ENCODE results near the gene GATA6. TPM values are rescaled to one million over a fixed set of nuclear protein-coding genes. Genes with fewer than 3 reads are reported as not detected.

The GATA6 gene
- total and polyA plus RNA-seq, 2 of the 13 experiments (the other 11 are each of a cell fraction or from before 2014, with no cell fraction given): 0.84 to 3.2 TPM

DNA sequence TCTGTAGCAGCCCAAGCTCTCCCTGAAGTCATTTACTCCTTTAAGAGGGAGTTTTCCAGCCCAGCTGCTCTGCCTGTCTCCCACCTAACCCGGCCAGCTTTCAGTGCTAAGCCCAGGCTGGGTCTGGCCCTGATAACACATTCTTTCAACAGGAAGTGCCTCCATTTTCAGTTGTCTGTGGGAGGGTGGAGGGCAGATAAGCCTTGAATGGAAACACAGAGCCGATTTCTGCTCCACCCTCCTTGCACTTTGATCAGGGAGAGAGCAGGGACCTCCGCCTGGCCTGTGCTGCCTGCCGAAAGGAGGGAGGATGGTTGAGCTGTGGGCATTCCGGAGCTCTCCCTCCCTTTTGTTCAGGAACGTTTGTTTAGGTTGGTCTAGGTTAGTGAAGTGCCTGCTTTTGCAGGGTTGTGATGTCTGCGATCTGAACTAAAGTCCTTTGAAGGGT is 24.8 kb downstream of the GATA6 start (continued):
- TF ChIP-seq, protein P1, sequence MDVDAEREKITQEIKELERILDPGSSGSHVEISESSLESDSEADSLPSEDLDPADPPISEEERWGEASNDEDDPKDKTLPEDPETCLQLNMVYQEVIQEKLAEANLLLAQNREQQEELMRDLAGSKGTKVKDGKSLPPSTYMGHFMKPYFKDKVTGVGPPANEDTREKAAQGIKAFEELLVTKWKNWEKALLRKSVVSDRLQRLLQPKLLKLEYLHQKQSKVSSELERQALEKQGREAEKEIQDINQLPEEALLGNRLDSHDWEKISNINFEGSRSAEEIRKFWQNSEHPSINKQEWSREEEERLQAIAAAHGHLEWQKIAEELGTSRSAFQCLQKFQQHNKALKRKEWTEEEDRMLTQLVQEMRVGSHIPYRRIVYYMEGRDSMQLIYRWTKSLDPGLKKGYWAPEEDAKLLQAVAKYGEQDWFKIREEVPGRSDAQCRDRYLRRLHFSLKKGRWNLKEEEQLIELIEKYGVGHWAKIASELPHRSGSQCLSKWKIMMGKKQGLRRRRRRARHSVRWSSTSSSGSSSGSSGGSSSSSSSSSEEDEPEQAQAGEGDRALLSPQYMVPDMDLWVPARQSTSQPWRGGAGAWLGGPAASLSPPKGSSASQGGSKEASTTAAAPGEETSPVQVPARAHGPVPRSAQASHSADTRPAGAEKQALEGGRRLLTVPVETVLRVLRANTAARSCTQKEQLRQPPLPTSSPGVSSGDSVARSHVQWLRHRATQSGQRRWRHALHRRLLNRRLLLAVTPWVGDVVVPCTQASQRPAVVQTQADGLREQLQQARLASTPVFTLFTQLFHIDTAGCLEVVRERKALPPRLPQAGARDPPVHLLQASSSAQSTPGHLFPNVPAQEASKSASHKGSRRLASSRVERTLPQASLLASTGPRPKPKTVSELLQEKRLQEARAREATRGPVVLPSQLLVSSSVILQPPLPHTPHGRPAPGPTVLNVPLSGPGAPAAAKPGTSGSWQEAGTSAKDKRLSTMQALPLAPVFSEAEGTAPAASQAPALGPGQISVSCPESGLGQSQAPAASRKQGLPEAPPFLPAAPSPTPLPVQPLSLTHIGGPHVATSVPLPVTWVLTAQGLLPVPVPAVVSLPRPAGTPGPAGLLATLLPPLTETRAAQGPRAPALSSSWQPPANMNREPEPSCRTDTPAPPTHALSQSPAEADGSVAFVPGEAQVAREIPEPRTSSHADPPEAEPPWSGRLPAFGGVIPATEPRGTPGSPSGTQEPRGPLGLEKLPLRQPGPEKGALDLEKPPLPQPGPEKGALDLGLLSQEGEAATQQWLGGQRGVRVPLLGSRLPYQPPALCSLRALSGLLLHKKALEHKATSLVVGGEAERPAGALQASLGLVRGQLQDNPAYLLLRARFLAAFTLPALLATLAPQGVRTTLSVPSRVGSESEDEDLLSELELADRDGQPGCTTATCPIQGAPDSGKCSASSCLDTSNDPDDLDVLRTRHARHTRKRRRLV (CRISPR knock-in tag; IDR thresholded peaks at IDR 0.05): no peak
- TF ChIP-seq SAP130 (CRISPR knock-in tag; IDR thresholded peaks at IDR 0.05; ENCODE audit: low read depth) (peak; percentile 34; the same call in 1 of the 2 replicates), SP2 (CRISPR knock-in tag; IDR thresholded peaks at IDR 0.05) (no peak), ZNF34 (CRISPR knock-in tag; IDR thresholded peaks at IDR 0.05; ENCODE audit: borderline replicate concordance) (no peak), RARG (CRISPR knock-in tag; IDR thresholded peaks at IDR 0.05; ENCODE audit: low read depth) (no peak), ZBTB8A (CRISPR knock-in tag; IDR thresholded peaks at IDR 0.05; ENCODE audit: borderline replicate concordance, low read depth) (no peak), ZNF468 (CRISPR knock-in tag; IDR thresholded peaks at IDR 0.05) (no peak), CBFB (CRISPR knock-in tag; IDR thresholded peaks at IDR 0.05) (no peak), ZNF747 (CRISPR knock-in tag; IDR thresholded peaks at IDR 0.05; ENCODE audit: borderline replicate concordance) (peak; percentile 84; the same call in 1 of the 2 replicates), ZNF264 (CRISPR knock-in tag; IDR thresholded peaks at IDR 0.05) (no peak), SMAD1 (CRISPR knock-in tag; IDR thresholded peaks at IDR 0.05; ENCODE audit: borderline replicate concordance, low read depth) (no peak), ZFP36L2 (CRISPR knock-in tag; IDR thresholded peaks at IDR 0.05) (no peak), CENPT (CRISPR knock-in tag; IDR thresholded peaks at IDR 0.05; ENCODE audit: low read depth) (no peak), KDM5A (IDR thresholded peaks at IDR 0.05; ENCODE audit: borderline replicate concordance, low read length) (no peak), ZNF530 (CRISPR knock-in tag; IDR thresholded peaks at IDR 0.05; ENCODE audit: low read depth) (no peak), POGZ (CRISPR knock-in tag; IDR thresholded peaks at IDR 0.05) (peak; percentile 99), RFXANK (CRISPR knock-in tag; IDR thresholded peaks at IDR 0.05) (no peak), NR2F1 (CRISPR knock-in tag; IDR thresholded peaks at IDR 0.05) (no peak), MED8 (CRISPR knock-in tag; IDR thresholded peaks at IDR 0.05; ENCODE audit: insufficient replicate concordance) (no peak), ZSCAN20 (CRISPR knock-in tag; IDR thresholded peaks at IDR 0.05; ENCODE audit: borderline replicate concordance) (no peak)
- TF ChIP-seq, protein P2, sequence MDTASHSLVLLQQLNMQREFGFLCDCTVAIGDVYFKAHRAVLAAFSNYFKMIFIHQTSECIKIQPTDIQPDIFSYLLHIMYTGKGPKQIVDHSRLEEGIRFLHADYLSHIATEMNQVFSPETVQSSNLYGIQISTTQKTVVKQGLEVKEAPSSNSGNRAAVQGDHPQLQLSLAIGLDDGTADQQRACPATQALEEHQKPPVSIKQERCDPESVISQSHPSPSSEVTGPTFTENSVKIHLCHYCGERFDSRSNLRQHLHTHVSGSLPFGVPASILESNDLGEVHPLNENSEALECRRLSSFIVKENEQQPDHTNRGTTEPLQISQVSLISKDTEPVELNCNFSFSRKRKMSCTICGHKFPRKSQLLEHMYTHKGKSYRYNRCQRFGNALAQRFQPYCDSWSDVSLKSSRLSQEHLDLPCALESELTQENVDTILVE (CRISPR knock-in tag; IDR thresholded peaks at IDR 0.05): no peak
- TF ChIP-seq, protein P3, sequence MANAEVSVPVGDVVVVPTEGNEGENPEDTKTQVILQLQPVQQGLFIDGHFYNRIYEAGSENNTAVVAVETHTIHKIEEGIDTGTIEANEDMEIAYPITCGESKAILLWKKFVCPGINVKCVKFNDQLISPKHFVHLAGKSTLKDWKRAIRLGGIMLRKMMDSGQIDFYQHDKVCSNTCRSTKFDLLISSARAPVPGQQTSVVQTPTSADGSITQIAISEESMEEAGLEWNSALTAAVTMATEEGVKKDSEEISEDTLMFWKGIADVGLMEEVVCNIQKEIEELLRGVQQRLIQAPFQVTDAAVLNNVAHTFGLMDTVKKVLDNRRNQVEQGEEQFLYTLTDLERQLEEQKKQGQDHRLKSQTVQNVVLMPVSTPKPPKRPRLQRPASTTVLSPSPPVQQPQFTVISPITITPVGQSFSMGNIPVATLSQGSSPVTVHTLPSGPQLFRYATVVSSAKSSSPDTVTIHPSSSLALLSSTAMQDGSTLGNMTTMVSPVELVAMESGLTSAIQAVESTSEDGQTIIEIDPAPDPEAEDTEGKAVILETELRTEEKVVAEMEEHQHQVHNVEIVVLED (CRISPR knock-in tag; IDR thresholded peaks at IDR 0.05; ENCODE audit: borderline replicate concordance): no peak
- TF ChIP-seq, protein P4, sequence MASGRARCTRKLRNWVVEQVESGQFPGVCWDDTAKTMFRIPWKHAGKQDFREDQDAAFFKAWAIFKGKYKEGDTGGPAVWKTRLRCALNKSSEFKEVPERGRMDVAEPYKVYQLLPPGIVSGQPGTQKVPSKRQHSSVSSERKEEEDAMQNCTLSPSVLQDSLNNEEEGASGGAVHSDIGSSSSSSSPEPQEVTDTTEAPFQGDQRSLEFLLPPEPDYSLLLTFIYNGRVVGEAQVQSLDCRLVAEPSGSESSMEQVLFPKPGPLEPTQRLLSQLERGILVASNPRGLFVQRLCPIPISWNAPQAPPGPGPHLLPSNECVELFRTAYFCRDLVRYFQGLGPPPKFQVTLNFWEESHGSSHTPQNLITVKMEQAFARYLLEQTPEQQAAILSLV (CRISPR knock-in tag; IDR thresholded peaks at IDR 0.05; ENCODE audit: borderline replicate concordance): no peak
